RPMI7951 (cell line): ENCODE measurements around the gene KIAA0825. TPM values are rescaled to one million over a fixed set of nuclear protein-coding genes. Genes with fewer than 3 reads are reported as not detected.
A peak's percentile ranks its signal among the peaks of the same experiment; 100 is the strongest.
"Not testable (repeated sequence)": the region's sequence is repeated elsewhere in the genome, so short reads cannot be mapped to it uniquely, and the experiment has no call there.

Experiments
- DNase-seq: peaks from one replicate; pipeline ENCODE4 v3.0.0-alpha.2; 2012; ENCODE audit warnings: low read depth
- total RNA-seq: library from RNA; depleted of rRNA; stranded (reverse); fragments of >200 nt; shearing (Covaris generic); gene quantifications from 2 replicates; pipeline ENCODE4 v1.2.3, GENCODE V29; 2014

The KIAA0825 gene
- total RNA-seq, 1 experiment from 2014 or later: 2.3 TPM

DNA sequence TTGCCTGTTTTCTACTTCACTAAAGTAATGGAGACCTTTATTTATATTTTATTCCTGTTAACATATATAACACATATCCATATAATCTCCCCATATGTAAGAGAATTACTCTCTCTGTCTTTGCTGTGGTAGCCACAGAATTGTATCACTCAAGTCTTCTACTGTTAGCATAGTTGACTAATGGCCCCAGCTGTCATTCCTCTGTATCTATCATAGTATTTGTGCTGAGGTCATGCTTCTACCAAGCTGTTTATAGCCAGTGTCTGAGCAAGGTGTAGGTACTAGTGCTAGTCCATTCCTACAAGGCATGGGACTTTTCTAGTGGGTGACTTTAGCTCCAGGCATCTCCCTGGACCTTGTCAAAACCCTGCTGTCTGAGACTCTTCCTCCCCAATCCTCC is 244.1 kb downstream of the KIAA0825 start:
- no peak for DNase-seq

DNA sequence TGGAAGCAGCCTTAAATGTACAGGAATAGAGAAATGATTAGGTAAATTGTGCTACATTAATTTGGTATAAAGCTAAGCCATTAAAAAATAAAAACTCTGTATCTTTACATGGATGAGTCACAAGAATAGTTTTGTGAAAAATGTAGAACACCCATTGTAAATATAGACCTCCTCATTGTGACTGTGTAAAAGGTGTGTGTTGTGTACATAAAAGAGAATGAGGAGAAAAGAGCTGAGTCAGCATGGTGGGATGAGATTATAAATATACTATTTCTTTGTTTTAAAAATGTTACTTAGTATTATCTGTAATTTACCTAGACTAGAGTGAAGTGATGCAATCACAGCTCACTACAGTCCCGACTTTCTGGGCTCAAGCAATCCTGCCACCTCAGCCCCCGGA is 250.5 kb downstream of the KIAA0825 start:
- no peak for DNase-seq

DNA sequence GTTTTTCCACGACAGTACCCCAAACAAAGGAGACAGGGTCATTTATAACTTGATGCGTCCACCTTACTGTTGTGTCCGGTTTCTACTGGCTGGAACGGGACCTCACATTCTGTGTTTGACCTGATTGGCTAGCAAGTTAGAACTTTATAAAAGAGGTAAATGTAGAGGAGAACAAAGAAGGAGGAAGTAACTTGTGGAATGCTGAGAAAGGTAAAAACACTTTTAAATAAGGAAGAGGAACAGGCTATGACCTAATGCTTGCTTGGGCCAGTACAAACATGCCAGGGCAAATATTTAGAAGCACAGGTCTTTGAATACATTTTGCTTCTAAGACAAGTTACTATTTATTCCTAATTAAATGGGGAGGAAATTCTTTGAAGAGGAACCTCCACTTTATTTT is 251.6 kb downstream of the KIAA0825 start:
- DNase-seq: no peak

DNA sequence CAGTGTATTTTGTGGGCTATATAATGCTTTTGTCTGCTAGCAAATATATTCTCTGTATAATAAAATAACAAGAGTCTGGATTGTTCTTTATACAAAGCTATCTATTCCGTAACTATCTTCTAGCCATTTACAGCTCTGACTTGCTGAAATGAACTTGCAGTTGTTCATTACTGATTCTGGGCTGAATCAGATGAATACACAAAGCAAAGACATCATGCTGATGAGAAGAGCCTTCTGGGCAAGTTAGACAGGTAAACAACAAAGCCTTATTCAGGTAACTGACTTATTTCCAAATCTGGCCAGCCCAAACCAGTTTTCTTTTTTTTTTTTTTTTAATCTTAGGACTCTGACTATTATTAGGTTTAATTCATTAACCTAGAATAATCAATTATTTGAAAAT is 255.5 kb downstream of the KIAA0825 start:
- no peak for DNase-seq

DNA sequence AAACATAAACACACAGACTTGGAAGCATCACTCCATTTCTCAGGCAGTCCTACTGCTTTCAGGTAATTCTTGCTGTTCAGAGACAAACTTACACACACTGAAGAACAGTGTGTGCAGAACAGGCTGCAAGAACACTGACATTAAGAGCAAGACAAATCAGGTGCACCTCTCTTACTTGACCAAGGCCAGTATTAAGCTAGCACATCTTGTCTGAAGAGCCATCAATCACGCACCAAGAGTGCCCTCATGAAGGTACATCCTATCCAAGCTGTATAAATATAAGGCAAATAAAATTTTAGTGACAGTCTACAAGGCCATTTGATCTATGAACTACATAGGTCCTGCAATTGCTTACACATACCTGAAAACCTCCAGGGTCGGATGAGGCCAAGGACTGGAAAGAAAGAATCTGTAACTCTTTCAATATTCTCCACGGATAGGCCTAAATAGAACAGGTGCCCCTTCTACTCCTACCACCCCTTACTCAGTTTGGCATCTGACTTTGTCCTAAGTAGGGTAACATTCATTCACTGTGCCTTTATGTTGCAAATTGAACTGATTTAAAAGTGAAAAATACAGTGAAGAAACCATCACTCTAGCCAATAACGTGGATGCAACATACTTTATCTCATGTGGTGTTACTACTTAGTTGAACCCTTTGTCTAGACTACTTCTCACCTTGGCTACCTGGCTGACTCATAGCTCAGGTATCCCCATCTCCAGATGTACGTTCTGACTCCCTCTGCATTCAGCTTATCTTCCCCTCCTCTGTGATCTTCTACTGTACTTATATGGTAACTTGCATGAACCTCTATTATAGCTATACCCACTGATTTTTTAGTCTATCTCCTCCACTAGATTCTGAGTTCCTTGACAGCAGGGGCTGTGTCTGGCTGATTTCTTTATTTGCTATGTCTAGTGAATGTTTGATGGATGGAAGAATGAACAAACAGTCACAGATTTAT is 256.3 kb downstream of the KIAA0825 start:
- no peak for DNase-seq

GRCh38 chr5:94361161-94361560 is 257.2 kb downstream of the KIAA0825 start:
- no peak for DNase-seq

- DNase-seq: no peak
These were observed 257.8 kb downstream of the KIAA0825 start for GRCh38 chr5:94360382-94361130.

DNA sequence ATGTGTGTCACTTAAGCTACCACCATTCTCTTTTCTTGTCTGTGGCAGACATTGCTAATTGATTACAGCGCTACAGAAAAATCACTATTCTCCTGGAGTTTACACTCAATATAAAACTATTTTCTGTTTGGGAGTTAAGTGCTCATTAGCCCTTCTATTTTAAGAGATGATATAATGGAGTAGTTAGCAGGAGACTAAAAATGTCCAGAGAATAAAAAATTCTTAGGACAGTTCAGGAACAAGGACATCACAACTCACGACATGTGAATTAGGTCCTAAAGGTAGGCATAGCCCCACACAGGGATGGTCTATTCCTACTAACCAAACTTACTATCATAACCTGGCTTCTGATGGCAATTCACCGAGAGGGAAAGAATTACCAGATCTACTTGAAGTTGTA is 258.5 kb downstream of the KIAA0825 start:
- DNase-seq: no peak

GRCh38 chr5:94355811-94356210 is 262.6 kb downstream of the KIAA0825 start:
- no peak for DNase-seq

DNA sequence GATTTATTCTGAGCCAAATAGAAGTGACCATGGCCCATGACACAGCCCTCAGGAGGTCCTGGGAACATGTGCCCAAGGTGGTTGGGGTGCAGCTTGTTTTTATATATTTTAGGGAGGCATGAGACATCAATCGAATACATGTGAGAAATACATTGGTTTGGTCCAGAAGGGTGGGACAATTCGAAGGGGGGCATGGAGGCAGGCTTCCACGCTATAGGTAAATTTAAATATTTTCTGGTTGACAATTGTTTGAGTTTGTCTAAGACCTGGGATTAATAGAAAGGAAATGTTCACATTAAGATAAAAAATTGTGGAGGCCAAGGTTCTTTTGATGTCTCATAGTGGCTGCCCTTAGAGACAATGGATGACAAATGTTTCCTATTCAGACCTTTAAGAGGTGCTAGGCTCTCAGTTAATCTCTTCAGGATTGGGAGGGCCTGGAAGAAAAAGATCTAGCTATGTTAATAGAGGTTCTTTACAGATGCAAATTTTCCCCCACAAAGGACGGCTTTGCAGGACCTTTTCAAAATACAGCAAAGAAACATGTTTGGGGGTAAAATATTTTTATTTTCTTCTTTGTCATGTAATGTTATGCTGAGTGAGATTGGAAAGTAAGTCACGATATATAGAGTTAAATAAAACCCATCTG is 263.4 kb downstream of the KIAA0825 start:
- not testable (repeated sequence) for DNase-seq

DNA sequence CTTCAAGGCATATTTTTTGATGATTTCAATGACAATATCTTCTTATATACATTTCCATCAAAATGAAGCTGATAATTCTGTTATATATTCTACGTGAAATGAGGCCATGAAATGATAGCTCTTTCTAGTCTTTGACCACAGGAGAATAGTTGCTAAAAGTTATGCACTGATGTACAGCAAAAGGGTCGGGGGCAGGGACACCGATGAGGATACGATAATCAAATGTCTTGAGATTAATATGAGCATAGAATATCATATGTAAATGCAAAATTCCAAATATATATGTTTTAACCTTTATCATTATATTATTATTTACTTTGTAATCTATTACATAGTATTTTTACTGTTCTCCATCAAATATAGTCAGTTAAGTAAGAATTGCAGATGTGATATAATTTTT is 264.8 kb downstream of the KIAA0825 start:
- DNase-seq: no peak

GRCh38 chr5:94347130-94347529 is 271.3 kb downstream of the KIAA0825 start:
- DNase-seq: no peak

DNA sequence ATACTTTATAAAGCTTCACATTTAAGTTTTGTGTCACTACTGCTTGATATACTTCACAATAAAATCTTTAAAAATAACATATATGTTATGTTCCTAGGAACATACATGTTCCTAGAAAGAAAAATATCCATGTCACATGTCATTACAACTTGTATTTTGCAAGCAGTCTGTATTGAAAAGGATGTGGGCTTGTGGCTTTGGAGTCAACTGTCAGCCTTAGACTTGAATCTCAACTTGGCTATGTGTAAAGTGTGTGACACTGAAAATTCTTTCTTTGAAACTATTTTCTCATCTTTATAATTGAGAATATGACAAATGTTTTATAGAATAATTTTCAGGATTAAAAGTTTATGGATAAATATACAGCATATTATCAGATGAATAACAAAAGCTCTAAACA is 273.1 kb downstream of the KIAA0825 start:
- DNase-seq: no peak

DNA sequence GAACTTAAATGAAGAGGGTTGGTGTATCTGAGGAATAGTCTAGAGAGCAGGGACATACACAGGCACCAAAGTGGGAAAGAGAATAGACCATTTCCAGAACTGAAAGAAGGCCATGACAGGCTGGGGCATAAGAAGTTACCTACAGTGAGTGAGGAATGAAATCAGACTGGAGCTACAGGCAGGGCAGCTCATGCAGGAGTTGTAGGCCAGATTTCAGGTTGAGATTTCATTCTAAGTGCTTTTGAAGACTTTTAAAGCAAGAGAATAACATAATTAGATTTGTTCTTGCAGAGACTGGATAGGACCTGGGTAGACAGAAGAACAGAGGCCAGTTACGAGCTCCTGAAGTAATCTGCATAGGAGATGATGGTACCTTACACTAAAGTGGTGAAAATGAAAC is 280.8 kb downstream of the KIAA0825 start:
- DNase-seq: no peak

DNA sequence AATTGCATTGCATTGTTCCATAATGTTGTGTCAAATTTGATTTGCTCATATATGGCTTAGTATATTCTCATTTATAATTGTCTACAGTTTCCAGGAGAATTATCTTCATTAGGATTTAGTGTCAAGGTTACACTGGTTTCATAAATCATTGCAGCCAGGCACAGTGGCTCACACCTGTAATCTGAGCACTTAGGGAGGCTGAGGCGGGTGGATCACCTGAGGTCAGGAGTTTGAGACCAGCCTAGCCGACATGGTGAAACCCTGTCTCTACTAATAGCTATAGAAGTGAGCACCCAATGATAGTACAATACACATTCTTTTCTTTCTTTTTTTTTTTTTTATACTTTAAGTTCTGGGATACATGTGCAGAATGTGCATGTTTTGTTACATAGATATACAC is 282.5 kb downstream of the KIAA0825 start:
- no peak for DNase-seq

GRCh38 chr5:94329115-94329514 is 289.3 kb downstream of the KIAA0825 start:
- no peak for DNase-seq

DNA sequence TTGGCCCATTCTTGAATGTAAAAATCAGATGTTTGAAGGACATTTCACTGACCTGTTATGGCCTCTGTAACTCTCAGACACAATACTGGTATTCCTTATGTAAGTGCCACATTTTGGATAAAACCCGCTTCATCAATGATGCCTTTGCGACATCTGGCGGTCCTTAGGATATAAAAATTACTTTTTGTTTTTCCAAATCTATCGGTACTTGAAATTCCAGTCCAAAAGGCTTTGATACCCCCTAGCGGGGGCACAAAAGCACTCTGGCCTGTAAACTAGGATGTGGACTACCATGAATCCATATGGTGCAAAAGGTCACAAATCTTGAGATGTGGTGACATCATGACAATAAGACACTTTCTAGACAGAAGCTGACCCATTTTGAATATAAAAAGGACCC is 291.8 kb downstream of the KIAA0825 start:
- peak; percentile 2 for DNase-seq

DNA sequence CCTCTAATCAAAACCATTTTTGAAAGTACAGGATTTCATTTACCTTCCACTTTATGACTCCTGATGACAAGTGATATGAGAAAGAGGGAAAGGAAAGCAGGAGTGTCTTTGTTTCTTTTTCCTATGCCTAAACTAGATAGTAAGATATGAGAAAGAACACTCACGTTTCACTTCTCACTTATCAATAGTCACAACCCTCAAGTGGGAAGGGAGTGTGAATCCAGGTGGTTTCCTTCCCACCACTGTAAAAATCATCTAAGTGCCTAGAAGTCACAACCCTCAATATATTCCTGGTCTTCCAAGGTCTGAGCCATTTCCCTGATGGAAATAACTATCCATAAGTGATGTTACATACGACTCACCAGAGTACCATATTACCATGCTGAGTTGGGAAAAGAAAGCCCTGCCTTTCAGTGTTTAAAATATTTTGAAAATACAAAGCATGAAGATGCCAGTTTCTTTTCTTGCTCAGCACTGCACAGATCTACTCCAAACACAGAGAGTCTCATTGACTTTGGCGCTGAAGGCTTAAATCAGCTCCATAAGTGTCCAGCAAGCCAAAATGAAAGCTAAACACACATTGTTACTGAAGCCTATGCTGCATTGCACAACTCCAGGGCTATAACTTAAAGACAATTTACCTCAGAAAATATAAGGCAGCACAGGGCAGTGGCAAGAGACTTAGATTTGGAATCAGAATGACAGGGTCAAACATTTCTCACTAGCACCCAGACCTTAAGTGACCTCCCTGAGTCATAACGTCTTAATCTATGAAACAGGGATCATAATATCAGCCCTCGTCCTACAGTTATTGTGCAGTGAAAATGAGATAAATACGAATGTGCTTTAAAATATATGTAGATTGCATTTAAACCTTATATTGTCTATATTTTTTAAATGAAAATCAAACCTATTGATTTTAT is 301.2 kb downstream of the KIAA0825 start:
- no peak for DNase-seq

DNA sequence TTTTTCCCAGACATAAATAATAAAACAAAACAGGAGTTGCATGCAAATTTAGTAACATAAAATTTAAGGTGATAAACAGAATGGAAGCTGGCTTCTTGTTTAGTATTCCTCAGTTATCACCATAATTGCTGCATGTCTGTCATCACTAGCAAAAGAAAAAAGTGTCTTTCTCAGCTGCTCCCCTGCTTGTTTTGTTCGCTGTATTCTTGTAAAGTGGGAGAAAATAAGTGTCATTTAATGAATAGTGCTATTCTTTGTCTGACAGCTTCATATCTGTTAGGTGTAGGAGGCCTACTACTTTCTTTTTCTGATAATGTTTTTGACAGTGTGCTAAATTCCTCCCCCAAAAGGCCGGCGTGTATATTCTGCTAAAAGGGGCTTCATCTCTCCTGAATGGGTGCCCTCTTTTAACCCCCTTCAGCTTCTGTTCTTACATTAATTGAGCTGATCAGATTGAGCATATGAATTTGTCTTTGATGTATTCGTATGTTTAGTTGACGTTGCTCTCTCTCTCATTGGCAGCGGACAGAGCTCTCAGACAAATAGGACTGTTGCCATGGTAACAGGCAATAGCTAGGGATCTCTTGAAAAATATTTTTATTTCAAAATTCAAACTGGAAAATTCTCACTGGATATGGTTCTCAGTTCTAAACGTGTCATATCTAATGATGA is 303.8 kb downstream of the KIAA0825 start:
- no peak for DNase-seq

DNA sequence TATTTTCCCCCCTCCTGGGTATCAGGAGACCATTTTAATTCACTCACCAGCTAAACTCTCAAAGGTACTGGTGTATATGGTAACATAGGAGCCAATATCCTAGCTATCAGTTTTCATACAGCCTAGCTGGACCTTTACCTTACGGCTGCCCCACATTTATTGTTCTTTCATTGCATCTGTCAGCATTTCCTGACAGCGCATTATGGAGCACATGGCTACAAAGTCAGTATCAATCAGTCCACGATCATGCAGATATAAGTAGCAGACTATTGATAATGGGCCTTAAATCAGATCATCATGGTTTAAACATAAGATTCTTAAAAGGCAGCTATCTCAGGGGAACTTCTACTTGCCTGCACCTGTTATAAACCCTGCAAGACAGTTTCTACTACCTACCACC is 304.7 kb downstream of the KIAA0825 start:
- no peak for DNase-seq

GRCh38 chr5:94313188-94313587 is 305.2 kb downstream of the KIAA0825 start:
- DNase-seq: no peak
